WERI-Rb-1 (cell line): ENCODE measurements around the gene SRGAP1.
"Not testable (repeated sequence)": the region's sequence is repeated elsewhere in the genome, so short reads cannot be mapped to it uniquely, and the experiment has no call there.

Source experiments
- DNase-seq: peaks from one replicate; pipeline ENCODE4 v3.0.0-alpha.2; 2020
- H3K27ac ChIP-seq: fragments of 250-450 bp; sonication (Bioruptor Pico); 2 replicates; pipeline ENCODE4 v1.5.1; 2020; ENCODE audit warnings: mild to moderate bottlenecking, moderate library complexity
- H3K27me3 ChIP-seq: fragments of 250-450 bp; sonication (Bioruptor Pico); 2 replicates; pipeline ENCODE4 v1.5.1; 2021; ENCODE audit warnings: mild to moderate bottlenecking, low read depth, moderate library complexity; ENCODE audit not compliant: insufficient read depth, severe bottlenecking
- H3K36me3 ChIP-seq: fragments of 250-450 bp; sonication (Bioruptor Pico); 2 replicates; pipeline ENCODE4 v1.5.1; 2020; ENCODE audit warnings: mild to moderate bottlenecking, moderate library complexity
- H3K4me3 ChIP-seq: 2 replicates; pipeline ENCODE4 v1.5.1; 2011; ENCODE audit warnings: low read depth, mild to moderate bottlenecking, control low read depth, low read length
- H3K9me3 ChIP-seq: fragments of 250-450 bp; sonication (Bioruptor Pico); 2 replicates; pipeline ENCODE4 v1.5.1; 2021; ENCODE audit warnings: mild to moderate bottlenecking, moderate library complexity; ENCODE audit not compliant: severe bottlenecking
- TF ChIP-seq, protein P1 (sequence below): IDR thresholded peaks from 2 replicates; pipeline ENCODE4 v1.5.1; 2011; ENCODE audit warnings: low read depth, mild to moderate bottlenecking, control low read depth, inconsistent platforms, low read length

Gene SRGAP1

DNA sequence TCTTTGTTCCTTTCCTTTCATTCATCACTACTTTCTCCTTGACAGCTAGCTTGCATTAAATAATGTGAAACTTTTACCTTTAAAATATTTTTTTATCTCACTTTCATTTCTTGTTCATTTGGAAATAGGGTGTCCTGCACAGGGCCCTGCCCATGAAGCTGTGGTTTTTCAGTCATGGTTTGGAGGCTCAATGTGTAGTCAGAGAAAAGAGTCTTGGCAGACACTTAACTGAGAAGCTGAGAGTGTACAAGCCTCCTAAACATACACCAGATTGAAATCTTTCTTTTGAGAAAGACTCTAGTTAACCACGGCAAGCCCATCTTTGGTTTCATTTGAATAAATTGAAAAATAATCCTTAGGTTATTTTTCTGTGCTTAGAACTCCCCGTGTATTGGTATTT, 303.4 kb downstream of the SRGAP1 start:
- no peak for DNase-seq
- Histone ChIP-seq H3K27ac (no peak overlapping the region), H3K4me3 (no peak overlapping the region), H3K27me3 (no peaks in the 10 kb centered on the region), H3K9me3 (no peaks in the 10 kb centered on the region), H3K36me3 (no peaks in the 10 kb centered on the region)
- TF ChIP-seq, protein P1, sequence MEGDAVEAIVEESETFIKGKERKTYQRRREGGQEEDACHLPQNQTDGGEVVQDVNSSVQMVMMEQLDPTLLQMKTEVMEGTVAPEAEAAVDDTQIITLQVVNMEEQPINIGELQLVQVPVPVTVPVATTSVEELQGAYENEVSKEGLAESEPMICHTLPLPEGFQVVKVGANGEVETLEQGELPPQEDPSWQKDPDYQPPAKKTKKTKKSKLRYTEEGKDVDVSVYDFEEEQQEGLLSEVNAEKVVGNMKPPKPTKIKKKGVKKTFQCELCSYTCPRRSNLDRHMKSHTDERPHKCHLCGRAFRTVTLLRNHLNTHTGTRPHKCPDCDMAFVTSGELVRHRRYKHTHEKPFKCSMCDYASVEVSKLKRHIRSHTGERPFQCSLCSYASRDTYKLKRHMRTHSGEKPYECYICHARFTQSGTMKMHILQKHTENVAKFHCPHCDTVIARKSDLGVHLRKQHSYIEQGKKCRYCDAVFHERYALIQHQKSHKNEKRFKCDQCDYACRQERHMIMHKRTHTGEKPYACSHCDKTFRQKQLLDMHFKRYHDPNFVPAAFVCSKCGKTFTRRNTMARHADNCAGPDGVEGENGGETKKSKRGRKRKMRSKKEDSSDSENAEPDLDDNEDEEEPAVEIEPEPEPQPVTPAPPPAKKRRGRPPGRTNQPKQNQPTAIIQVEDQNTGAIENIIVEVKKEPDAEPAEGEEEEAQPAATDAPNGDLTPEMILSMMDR: no peak

DNA sequence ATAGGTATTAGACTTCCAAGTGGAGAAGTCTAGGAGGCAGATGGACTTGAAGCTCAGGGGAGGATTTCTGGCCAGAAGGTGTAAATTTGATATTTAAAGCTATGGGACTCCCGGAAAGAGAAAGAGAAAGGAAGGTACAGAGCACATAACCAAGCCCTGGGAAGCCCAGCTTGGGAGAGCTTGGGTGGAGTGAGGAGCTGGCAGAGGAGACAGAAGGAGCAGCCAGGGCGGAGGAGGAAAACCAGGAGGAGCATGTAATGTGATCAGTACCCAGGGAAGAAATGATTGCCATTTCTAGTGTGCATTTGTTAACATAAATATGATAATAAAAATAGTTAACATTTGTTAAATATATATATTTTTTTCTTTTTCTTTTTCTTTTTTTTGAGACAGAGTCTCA, 310.2 kb downstream of the SRGAP1 start:
- H3K27ac ChIP-seq: no peak overlapping the region
- H3K36me3 ChIP-seq: no peaks in the 10 kb centered on the region
- no peak overlapping the region for H3K4me3 ChIP-seq
- DNase-seq: no peak
- TF ChIP-seq, protein P1: no peak
- H3K9me3 ChIP-seq: no peaks in the 10 kb centered on the region
- no peaks in the 10 kb centered on the region for H3K27me3 ChIP-seq

DNA sequence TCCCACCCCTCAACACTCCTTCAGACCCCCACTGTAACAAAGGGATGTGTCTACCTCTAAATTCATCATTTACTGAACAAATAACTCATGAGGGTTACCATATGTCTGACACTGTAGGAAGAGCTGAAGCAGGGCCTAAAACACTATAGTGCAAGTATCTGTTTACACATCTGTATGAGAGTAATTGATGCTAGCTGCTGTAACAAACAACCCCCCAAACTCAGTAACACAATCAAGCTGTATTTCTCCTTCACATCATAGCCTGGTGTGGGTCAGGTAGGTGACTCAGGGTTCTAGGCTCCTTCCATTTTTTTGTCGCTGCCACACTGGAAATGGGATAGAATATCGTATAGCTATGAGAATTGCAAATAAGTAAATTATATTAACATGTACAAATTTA, 312.6 kb downstream of the SRGAP1 start:
- Histone ChIP-seq H3K36me3 (no peaks in the 10 kb centered on the region), H3K27me3 (no peaks in the 10 kb centered on the region), H3K27ac (no peak overlapping the region), H3K4me3 (no peak overlapping the region), H3K9me3 (no peaks in the 10 kb centered on the region)
- TF ChIP-seq, protein P1: no peak
- DNase-seq: no peak

DNA sequence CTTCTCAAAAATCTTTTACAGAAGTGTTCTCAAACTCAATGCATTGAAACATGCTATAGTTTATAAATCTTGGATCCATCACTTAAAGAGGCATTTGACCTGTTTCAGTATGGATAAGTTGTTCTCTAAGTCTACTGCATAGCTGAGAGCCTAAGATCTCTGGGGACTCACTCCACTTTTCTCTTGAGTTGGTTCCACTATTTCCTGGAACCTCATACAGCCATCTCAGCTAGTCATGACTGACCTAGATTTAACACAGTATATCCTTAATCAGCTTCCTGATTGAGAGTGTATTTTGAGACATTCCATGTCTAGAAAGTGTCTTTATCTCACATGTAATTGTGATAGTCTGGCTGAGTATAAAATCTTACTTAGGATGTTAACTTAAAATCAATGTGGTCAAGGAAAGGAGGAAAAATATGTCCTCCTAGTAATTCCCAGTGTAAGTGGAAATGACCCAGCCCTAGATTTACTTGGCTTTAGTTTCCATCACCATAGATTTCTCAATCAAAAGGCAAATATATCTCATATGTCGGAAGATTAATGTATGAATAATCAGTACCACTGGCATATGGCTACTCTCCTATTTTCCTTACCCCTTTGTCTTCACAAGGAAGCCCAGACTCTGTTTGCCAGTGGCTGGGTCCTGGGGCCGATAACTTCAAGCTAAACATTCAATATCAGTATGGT, 315.7 kb downstream of the SRGAP1 start:
- Histone ChIP-seq H3K27ac (no peak overlapping the region), H3K4me3 (no peak overlapping the region), H3K36me3 (no peaks in the 10 kb centered on the region), H3K27me3 (no peaks in the 10 kb centered on the region), H3K9me3 (no peaks in the 10 kb centered on the region)
- no peak for DNase-seq
- TF ChIP-seq, protein P1: no peak

DNA sequence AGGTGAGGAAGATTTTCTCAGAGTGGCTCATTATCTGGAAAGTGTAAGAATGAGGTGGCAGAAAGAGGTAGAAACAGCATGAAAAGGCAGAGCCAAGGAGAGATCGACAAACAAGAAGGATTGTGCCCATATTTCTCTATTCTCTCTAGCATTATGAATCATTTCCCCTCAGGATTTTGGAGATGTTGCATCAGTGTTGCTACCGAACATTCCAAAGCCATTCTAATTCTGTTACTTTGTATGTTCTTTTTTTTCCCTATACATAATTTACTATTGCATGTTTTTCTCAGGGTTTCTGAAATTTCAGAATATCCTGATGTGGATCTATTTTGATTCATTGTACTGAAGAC, 316.2 kb downstream of the SRGAP1 start:
- H3K4me3 ChIP-seq: no peak overlapping the region
- no peak for DNase-seq
- TF ChIP-seq, protein P1: no peak
- no peaks in the 10 kb centered on the region for H3K9me3 ChIP-seq
- no peaks in the 10 kb centered on the region for H3K27me3 ChIP-seq
- H3K36me3 ChIP-seq: no peaks in the 10 kb centered on the region
- no peak overlapping the region for H3K27ac ChIP-seq

DNA sequence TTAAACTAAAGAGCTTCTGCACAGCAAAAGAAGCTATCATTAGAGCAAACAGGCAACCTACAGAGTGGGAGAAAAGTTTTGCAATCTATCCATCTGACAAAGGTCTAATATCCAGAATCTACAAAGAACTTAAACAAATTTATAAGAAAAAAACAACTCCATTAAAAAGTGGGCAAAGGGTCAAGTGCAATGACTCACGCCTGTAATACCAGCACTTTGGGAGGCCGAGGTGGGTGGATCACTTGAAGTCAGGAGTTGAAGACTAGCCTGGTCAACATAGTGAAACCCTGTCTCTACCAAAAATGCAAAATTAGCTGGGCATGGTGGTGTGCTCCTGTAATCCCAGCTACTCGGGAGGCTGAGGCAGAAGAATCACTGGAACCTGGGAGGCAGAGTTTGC, 322.1 kb downstream of the SRGAP1 start:
- not testable (repeated sequence) for H3K4me3 ChIP-seq, DNase-seq, H3K36me3 ChIP-seq, H3K27me3 ChIP-seq, H3K27ac ChIP-seq, H3K9me3 ChIP-seq

DNA sequence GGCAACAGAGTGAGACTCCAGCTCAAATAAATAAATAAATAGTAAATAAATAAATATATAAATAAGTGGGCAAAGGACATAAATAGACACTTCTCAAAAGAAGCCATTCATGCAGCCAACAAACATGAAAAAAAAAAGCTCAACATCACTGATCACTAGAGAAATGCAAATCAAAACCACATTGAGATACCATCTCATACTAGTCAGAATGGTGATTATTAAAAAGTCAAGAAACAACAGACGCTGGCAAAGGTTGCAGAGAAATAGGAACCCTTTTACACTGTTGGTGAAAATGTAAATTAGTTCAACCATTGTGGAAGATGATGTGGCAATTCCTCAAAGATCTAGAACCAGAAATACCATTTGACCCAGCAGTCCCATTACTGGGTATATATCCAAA, 322.5 kb downstream of the SRGAP1 start:
- not testable (repeated sequence) for H3K27ac ChIP-seq, H3K9me3 ChIP-seq, H3K4me3 ChIP-seq, DNase-seq, H3K36me3 ChIP-seq, H3K27me3 ChIP-seq
